ENCODE measurements around the gene ITPRIPL2. TPM values are rescaled to one million over a fixed set of nuclear protein-coding genes. Genes with fewer than 3 reads are reported as not detected.

The ITPRIPL2 gene
- 10 to 100 TPM in 1 of 2 experiments, 1 to 10 TPM in 1; 7.1 to 16.7 TPM for total RNA-seq

- peaks cover 20% of the 10 kb centered on the region for H3K27me3 Mint-ChIP-seq
- H3K4me1 Mint-ChIP-seq, result peaks cover 31% of the 10 kb centered on the region
- CTCF ChIA-PET, result interaction anchor here (1.1 to 1.5 kb wide), 3 partner anchors 26 to 66 kb away, joined by 3 to 6 read pairs (median 3); no protein-coding TSS in a partner anchor
- no peaks in the 10 kb centered on the region for H3K9me3 Mint-ChIP-seq (ENCODE audit: low read depth)
- no peak for DNase-seq
- H3K36me3 Mint-ChIP-seq, result no peaks in the 10 kb centered on the region
- H3K4me3 Mint-ChIP-seq, result peak within 1 kb of the TSS; percentile 66
- ATAC-seq, result peak; percentile 59
- H3K27ac Mint-ChIP-seq, result peak within 1 kb of the TSS; percentile 65
Observed at GRCh38 chr16:19113577-19114358, at the start of gene ITPRIPL2. ITPRIPL2 (plus strand) TSS chr16:19113964; CDS start chr16:19114462, 498 bp downstream.

- peak overlapping the region; percentile 85 for H3K4me3 Mint-ChIP-seq
- CTCF ChIA-PET, result interaction anchor here (0.8 to 1.3 kb wide), 5 partner anchors 19 to 488 kb away, joined by 3 to 7 read pairs (median 4); partner anchors contain the start of genes ARL6IP1 and VPS35L
- peaks cover 10% of the 10 kb centered on the region for H3K4me1 Mint-ChIP-seq
- no peak for ATAC-seq
- H3K27ac Mint-ChIP-seq, result peak overlapping the region; percentile 98
- no peak for DNase-seq
- no peaks in the 10 kb centered on the region for H3K9me3 Mint-ChIP-seq (ENCODE audit: low read depth)
- H3K36me3 Mint-ChIP-seq, result peaks cover 2% of the 10 kb centered on the region
- no peaks in the 10 kb centered on the region for H3K27me3 Mint-ChIP-seq
Observed at GRCh38 chr16:19066988-19067348, 46.8 kb upstream of the ITPRIPL2 start.

GRCh38 chr16:19067349-19068236 is 46.2 kb upstream of the ITPRIPL2 start, which contains the start of gene COQ7:
COQ7 (plus strand) TSS chr16:19067614; CDS start chr16:19067665, 51 bp downstream.
- DNase-seq, result peak; percentile 99
- CTCF ChIA-PET, result interaction anchor here (0.8 to 2.0 kb wide), 7 partner anchors 8 to 488 kb away, joined by 3 to 8 read pairs (median 4); partner anchors contain the start of genes ARL6IP1 and VPS35L
- peaks cover 2% of the 10 kb centered on the region for H3K36me3 Mint-ChIP-seq
- H3K27ac Mint-ChIP-seq, result peak within 1 kb of the TSS; percentile 98
- peak within 1 kb of the TSS; percentile 85 for H3K4me3 Mint-ChIP-seq
- peak; percentile 93 for ATAC-seq
- no peaks in the 10 kb centered on the region for H3K27me3 Mint-ChIP-seq
- peaks cover 10% of the 10 kb centered on the region for H3K4me1 Mint-ChIP-seq
- H3K9me3 Mint-ChIP-seq (ENCODE audit: low read depth), result no peaks in the 10 kb centered on the region

- Mint-ChIP-seq H3K27me3 (no peaks in the 10 kb centered on the region), H3K36me3 (peaks cover 2% of the 10 kb centered on the region), H3K27ac (peak overlapping the region; percentile 98), H3K4me1 (peaks cover 10% of the 10 kb centered on the region), H3K4me3 (peak overlapping the region; percentile 85), H3K9me3 (ENCODE audit: low read depth) (no peaks in the 10 kb centered on the region)
- CTCF ChIA-PET, result interaction anchor here (0.8 to 2.0 kb wide), 4 partner anchors 8 to 487 kb away, joined by 3 to 8 read pairs (median 6); partner anchors contain the start of gene VPS35L
- ATAC-seq (no peak), DNase-seq (peak; percentile 43)
Observed at GRCh38 chr16:19068237-19068815, 45.4 kb upstream of the ITPRIPL2 start.

GRCh38 chr16:19071811-19072777 is 41.7 kb upstream of the ITPRIPL2 start:
- Mint-ChIP-seq H3K4me1 (peaks cover 6% of the 10 kb centered on the region), H3K27ac (no peak overlapping the region), H3K4me3 (no peak overlapping the region), H3K36me3 (peaks cover 5% of the 10 kb centered on the region), H3K27me3 (no peaks in the 10 kb centered on the region), H3K9me3 (ENCODE audit: low read depth) (no peaks in the 10 kb centered on the region)
- CTCF ChIA-PET, result interaction anchor here (0.7 kb wide), 1 partner anchor 14 kb away, joined by 3 read pairs; no protein-coding TSS in a partner anchor
- no peak for ATAC-seq
- DNase-seq, result peak; percentile 75

GRCh38 chr16:19073344-19073743 is 40.4 kb upstream of the ITPRIPL2 start:
- Mint-ChIP-seq H3K4me3 (no peak overlapping the region), H3K27me3 (no peaks in the 10 kb centered on the region), H3K27ac (no peak overlapping the region), H3K9me3 (ENCODE audit: low read depth) (no peaks in the 10 kb centered on the region), H3K36me3 (peaks cover 5% of the 10 kb centered on the region), H3K4me1 (peaks cover 4% of the 10 kb centered on the region)
- no peak for ATAC-seq
- CTCF ChIA-PET, result interaction anchor here (0.8 kb wide), 1 partner anchor 13 kb away, joined by 3 read pairs; no protein-coding TSS in a partner anchor
- no peak for DNase-seq

- no peaks in the 10 kb centered on the region for H3K9me3 Mint-ChIP-seq (ENCODE audit: low read depth)
- no peaks in the 10 kb centered on the region for H3K27me3 Mint-ChIP-seq
- peaks cover 3% of the 10 kb centered on the region for H3K4me1 Mint-ChIP-seq
- CTCF ChIA-PET, result interaction anchor here (0.8 kb wide), 1 partner anchor 12 kb away, joined by 3 read pairs; no protein-coding TSS in a partner anchor
- peaks cover 9% of the 10 kb centered on the region for H3K36me3 Mint-ChIP-seq
- DNase-seq, result no peak
- no peak overlapping the region for H3K4me3 Mint-ChIP-seq
- ATAC-seq, result no peak
- no peak overlapping the region for H3K27ac Mint-ChIP-seq
Observed at GRCh38 chr16:19073863-19074262, 39.9 kb upstream of the ITPRIPL2 start.

GRCh38 chr16:19075511-19075910 is 38.3 kb upstream of the ITPRIPL2 start:
- Mint-ChIP-seq H3K4me3 (no peak overlapping the region), H3K27me3 (no peaks in the 10 kb centered on the region), H3K4me1 (no peaks in the 10 kb centered on the region), H3K9me3 (ENCODE audit: low read depth) (no peaks in the 10 kb centered on the region), H3K27ac (no peak overlapping the region), H3K36me3 (peaks cover 13% of the 10 kb centered on the region)
- CTCF ChIA-PET, result interaction anchor here (3.1 kb wide), 1 partner anchor 11 kb away, joined by 13 read pairs; no protein-coding TSS in a partner anchor
- DNase-seq, result no peak
- ATAC-seq, result no peak

- CTCF ChIA-PET, result interaction anchor here (3.1 kb wide), 1 partner anchor 8 kb away, joined by 13 read pairs; no protein-coding TSS in a partner anchor
Observed at GRCh38 chr16:19077879-19078278, 35.9 kb upstream of the ITPRIPL2 start.

GRCh38 chr16:19083670-19084069 is 30.1 kb upstream of the ITPRIPL2 start:
- DNase-seq (no peak), ATAC-seq (no peak)
- CTCF ChIA-PET, result interaction anchor here (1.1 to 6.4 kb wide), 2 partner anchors 95 to 292 kb away, joined by 3 to 80 read pairs; no protein-coding TSS in a partner anchor
- Mint-ChIP-seq H3K9me3 (ENCODE audit: low read depth) (no peaks in the 10 kb centered on the region), H3K4me3 (no peak overlapping the region), H3K36me3 (peaks cover 22% of the 10 kb centered on the region), H3K27ac (no peak overlapping the region), H3K27me3 (peaks cover 14% of the 10 kb centered on the region), H3K4me1 (peaks cover 3% of the 10 kb centered on the region)

More at GRCh38 chr16:19077879-19078278, 35.9 kb upstream of the ITPRIPL2 start:
- DNase-seq (no peak), ATAC-seq (no peak)
- H3K27me3 Mint-ChIP-seq, result no peaks in the 10 kb centered on the region
- H3K4me1 Mint-ChIP-seq, result no peaks in the 10 kb centered on the region
- H3K27ac Mint-ChIP-seq, result no peak overlapping the region
- peaks cover 29% of the 10 kb centered on the region for H3K36me3 Mint-ChIP-seq
- H3K4me3 Mint-ChIP-seq, result no peak overlapping the region
- no peaks in the 10 kb centered on the region for H3K9me3 Mint-ChIP-seq (ENCODE audit: low read depth)

- CTCF ChIA-PET, result interaction anchor here (1.1 to 6.4 kb wide), 2 partner anchors 95 to 292 kb away, joined by 3 to 80 read pairs; no protein-coding TSS in a partner anchor
- no peak for ATAC-seq
- no peak overlapping the region for H3K4me3 Mint-ChIP-seq
Observed at GRCh38 chr16:19084139-19084538, 29.6 kb upstream of the ITPRIPL2 start.

More at GRCh38 chr16:19084139-19084538, 29.6 kb upstream of the ITPRIPL2 start:
- Mint-ChIP-seq H3K36me3 (peaks cover 18% of the 10 kb centered on the region), H3K4me1 (peaks cover 3% of the 10 kb centered on the region), H3K9me3 (ENCODE audit: low read depth) (no peaks in the 10 kb centered on the region), H3K27ac (no peak overlapping the region), H3K27me3 (peaks cover 14% of the 10 kb centered on the region)
- DNase-seq, result no peak

Measured in activated CD8-positive, alpha-beta memory T cell treated with anti-CD3 and anti-CD28 coated beads, Interleukin-2, amount 10 ng/mL, durations not matched to agents 7 days and 5 days (primary cell).